ENCODE results near the gene ZMYM1.
"Not testable (repeated sequence)": the region's sequence is repeated elsewhere in the genome, so short reads cannot be mapped to it uniquely, and the experiment has no call there.

ZMYM1 gene

DNA sequence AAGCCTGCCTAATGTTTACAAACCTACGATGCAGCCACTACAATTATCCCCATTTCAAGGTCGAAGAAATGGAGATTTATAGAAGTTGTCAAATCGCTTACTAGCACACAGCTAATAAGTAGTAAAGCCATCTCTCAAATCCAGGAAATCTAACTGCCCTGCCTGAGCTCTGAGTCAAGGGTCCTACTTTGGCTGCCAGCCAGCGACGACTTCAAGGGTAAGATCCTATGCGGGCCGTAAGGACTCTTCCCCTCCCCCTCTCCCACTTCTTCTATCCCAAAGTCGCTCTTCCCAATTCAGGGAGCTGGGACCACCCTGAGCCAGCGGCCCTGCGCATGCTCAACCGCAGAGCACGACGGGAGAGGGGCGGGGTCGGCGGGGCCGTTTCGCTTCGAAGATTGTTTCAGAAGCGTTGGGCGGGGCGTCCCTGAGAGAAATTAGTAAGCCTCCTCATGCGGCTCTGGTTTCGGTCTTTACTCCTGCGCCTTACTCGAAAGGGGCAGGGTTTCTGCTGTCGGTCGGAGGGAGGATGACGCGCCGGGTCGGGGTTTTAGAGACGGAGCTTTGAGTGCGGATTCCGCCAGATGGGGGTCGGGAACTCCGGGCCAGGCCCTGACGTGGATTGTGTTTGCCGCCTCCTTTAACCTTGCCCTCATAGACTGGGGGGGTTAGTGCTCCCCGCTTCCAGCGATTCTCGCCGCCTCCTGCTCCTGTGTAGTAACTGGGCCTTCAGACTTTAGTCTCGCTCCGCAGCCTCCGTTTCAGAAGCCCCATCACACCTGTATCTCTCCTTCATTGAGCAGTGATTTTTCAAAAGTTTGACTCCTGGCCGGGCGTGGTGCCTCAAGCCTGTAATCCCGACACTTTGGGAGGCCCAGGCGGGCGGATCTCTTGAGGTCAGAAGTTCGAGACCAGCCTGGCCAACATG is at the start of gene ZMYM1:
Gene ZMYM1 (plus strand): TSS at position 383 of the 928 bp plus-strand sequence. CDS start 14,603 bp downstream, outside the sequence.
- DNase-seq, result peak; percentile 48

DNA sequence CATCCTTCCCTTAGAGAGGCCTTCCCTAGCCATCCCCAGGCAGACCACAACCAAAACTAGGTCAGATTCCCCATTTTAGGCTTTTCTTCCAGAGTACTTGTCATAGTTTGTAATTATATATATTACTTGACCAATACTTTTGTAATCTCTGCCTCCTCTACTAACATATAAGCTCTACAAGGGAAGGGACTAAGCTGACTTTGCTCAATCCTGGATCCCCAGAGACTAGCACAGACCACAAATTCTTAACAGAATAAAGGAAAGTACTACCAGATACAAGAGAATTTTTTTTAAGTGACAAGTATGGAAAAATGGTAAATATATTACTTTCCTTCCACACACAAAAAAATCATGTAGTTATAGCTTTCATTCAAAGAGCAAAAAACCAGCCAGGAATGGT is 49.4 kb upstream of the ZMYM1 start:
- no peak for DNase-seq

DNA sequence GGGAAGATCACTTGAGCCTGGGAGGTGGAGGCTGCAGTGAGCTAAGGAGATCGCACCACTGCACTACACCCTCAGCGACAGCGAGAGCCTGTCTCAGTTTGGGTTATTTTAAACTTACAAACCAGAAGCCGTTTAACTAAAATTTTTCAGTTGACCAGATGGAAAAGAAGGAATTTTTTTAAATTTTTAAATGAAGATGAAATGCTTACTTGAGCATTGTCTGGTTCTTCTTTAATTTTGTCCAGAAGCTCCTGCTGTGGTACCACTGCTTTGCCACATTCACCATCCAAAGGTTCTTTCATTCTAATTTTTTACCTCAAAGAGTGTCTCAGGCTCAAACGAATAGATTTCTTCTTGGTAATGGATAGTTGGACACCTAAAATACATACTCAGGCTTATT is 48.8 kb upstream of the ZMYM1 start:
- DNase-seq, result no peak

DNA sequence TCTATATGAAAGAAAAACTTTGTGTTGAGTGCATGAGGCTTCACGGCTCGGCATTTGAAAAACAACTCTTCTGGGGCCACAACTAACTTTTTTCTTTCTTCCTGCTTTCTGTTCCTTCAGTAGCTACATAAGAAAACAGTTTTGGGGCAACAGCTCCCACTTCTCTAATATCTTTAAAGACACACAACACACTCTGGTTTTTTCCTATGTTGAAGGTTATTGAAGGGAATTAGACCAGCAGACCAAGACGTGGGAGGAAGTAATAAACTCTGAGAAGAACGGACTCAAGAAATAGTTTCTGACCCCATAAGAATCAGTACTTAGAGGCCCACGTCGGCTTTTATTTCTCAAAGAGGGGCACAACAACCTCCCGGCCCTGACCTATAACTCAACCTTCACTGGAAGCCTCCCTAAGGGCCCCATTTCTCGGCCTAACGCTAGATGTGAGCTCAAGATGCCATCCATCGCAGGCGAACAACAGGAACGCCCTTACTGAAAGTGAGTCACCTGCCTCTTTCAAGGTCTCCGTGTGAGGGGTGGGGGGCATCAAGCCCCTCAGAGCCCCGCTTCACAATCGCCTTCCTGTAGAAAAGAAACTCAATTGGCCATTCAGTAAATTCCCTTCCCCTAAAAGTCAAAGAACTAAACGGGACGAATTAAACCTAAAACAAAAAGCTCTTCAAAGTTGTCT is 48.3 kb upstream of the ZMYM1 start:
- DNase-seq, result no peak

DNA sequence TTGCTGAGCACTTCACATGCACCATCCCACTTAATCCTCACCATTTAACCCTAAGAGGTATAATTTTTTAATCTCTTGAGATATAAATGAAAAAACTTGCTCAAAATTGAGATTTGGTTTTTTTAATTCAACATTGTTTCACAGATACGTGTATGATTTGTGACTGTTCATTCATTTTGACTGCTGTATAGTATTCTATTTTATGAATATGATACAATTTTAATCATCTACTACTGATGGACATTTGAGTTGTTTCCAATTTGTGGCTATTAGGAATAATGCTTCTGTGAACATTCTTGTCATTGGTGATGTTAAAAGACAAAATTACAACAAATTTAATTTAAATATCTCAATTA is 46.8 kb upstream of the ZMYM1 start:
- DNase-seq, result no peak

DNA sequence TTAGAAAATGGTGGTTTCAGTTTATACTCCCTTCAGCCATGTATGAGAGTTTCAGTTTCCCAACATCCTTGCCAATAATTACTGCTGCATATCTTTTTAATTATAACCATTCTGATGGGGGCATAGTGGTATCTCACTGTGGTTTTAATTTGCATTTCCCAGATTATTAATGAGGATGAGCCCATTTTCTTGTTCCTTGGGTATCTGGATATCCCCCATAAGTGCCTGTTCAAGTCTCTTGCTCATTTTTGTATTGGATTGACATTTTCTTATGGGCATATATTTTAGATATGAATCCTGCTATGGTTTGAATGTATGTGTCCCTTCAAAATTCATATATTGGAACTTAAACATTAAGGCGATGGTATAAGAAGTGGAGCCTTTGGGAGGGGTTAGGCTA is 45.8 kb upstream of the ZMYM1 start:
- no peak for DNase-seq

DNA sequence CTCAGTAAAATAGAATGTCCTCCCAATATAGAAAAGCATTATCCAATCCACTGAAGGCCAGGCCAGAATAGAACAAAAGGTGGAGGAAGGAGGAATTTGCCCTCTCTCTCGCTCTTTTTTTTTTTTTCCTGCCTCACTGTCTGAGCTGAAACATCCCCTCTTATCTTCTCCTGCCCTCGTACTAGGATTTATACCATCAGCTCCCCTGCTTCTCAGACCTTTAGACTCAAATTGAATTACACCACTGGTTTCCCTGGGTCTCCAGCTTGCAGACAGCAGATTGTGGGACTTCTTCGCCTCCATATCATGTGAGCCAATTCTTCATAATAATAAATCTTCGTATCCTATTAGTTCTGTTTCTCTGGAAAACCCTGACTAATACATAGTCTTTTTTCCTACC is 42.6 kb upstream of the ZMYM1 start:
- no peak for DNase-seq

DNA sequence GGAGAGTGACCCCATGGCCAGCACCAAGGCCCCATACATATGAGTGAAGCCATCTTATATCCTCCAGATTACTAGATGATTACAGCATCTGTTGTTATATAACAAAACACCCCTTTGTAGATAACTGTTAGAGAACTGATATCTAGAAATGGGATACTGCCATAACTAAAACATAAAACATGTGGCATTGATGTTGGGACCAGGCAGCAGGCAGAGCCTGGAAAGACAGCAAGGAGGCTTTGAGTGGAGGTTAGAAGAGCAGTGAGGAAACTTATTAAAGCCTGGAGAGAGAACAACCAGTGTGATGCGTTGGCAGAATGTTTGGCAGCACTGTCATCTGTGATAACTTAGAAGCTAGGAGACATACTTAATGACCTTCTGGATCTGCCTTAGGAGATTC is 42.0 kb upstream of the ZMYM1 start:
- DNase-seq, result no peak

DNA sequence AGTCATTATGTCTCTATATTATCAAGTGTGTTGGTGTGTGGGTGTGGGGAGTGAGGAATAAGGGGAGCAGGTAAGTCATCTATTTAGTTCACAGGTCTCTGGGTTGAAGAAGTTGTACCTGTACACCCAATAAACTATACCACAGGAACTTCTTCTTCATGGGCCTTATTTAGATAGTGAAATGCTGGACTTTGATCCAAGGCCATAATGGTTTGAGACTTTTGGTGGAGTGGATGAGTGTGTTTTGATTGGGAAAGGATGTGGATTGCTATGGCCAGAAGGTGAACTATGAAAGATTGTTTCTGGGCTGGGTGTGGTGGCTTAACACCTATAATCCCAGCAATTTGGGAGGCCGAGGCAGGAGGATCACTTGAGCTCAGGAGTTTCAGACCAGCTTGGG is 40.5 kb upstream of the ZMYM1 start:
- DNase-seq, result no peak

DNA sequence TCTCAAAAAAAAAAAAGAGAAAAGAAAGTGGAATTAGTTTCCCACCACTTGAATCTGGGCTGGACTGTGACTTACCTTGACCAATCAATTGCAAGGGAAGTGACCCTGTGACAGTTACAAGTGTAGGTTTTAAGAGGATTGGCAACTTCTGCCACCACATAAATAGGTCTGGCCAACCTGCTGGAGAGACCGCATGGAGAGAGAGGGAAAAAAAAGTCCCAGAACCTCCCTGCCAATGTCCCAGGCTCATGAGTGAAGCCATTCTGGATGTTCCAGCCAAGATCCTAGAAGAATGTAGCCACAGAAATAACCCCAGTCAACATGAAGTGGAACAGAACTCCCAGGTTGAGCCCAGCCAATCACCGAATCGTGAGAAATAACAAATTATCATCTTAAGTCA is 35.7 kb upstream of the ZMYM1 start:
- no peak for DNase-seq

DNA sequence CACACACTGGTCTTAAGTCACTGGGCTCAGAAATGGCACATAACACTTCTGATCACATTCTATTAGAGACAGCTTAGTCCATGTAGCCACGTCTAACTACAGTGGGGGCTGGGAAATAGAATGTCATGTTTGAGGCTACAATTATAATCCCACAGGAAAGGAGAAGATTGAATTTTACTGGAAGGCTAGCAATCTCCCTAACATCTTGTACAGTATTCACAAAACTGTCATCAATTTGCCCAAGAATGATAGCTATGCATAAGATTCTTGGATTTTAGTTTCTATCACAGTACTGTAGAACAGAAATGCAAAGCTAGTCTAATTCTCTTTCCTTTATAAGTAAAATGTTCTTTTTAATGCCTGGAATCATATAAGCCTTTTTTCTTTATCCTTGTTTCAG is 34.8 kb upstream of the ZMYM1 start:
- DNase-seq, result no peak

DNA sequence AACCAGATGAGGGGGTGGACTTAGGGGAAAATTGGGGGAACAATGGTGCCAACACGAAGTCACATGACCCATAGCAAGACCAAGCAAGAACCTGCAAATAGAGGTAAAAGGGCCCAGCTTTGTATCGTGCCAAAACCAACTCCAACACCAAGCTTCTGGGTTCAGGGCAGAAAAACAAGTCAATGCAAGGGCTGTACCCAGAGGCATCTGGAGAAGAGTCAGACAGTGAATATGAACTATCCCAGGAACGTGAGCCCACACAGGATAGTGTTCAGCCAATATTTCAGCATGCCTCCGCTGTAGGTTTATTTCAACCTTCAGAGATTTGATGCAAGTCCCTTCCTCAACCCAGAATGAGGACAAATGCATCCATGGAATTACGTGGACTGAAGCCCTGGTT is 32.5 kb upstream of the ZMYM1 start:
- DNase-seq, result no peak

DNA sequence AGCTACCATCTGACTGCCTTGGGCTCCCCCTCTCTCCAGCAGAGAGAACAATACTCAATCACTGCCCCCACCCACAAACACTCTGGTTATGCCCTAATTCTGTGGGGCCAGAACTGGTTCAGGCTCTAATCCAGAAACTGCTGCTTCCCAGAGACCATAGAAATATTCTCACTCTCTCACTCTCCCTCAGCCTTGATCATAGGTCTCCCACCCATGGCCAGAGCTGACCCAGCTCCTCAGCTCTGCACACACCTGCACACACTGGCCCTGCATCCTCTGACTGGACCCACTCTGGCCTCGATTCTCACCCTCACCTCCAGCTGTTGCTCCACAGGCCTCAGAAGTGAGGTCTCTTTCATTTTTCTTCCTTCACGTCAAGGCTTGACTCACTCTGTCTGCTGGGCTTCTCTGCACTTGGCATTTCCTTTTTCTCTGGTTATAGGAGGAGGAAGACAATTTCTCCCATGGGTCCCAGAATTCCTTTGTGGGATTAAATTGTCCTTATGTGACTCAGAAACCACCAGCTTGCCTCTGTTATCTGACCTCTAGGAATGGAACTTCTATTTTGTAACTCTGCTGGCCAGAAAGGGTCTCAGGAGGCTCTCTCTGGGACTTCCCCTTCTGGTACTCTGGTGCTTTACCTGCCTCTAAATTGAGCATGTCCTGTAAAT is 31.9 kb upstream of the ZMYM1 start:
- no peak for DNase-seq

DNA sequence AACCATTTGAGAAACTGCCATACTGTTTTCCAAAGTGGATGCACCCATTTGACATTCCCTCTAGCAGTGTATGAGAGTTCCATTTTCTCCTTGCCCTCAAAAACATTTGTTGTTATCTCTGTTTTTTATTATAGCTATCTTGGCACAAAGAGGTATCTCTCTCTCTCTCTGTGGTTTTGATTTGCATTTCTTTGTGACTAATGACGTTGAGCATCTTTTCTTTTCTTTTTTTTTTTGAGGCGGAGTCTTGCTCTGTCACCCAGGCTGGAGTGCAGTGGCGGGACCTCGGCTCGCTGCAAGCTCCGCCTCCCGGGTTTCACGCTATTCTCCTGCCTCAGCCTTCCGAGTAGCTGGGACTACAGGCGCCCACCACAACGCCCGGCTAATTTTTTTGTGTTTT is 30.1 kb upstream of the ZMYM1 start:
- no peak for DNase-seq

DNA sequence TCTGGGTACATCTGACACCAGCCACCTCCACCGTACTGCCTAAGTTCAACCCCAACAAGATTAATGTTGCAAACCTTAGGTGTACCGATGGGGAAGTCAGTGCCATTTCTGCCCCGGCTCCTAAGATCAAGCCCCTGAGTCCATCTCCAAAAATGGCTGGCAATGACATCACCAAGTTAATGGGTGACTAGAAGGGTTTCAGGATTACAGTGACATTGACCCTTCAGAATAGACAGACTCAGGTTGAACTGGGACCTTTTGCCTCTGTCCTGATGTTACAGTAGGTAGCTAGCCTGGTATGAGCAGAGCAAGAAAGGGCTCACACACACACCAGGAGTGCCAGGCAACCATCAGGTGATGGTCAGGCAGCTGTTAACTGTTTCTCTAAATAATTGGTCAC is 25.8 kb upstream of the ZMYM1 start:
- no peak for DNase-seq

DNA sequence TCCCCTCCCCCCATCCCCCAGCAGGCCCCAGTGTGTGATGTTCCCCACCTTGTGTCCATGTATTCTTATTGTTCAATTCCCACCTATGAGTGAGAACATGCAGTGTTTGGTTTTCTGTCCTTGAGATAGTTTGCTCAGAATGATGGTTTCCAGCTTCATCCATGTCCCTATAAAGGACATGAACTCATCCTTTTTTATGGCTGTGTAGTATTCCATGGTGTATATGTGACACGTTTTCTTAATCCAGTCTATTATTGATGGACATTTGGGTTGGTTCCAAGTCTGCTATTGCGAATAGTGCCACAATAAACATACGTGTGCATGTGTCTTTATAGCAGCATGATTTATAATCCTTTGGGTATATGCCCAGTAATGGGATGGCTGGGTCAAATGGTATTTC is 24.9 kb upstream of the ZMYM1 start:
- not testable (repeated sequence) for DNase-seq

DNA sequence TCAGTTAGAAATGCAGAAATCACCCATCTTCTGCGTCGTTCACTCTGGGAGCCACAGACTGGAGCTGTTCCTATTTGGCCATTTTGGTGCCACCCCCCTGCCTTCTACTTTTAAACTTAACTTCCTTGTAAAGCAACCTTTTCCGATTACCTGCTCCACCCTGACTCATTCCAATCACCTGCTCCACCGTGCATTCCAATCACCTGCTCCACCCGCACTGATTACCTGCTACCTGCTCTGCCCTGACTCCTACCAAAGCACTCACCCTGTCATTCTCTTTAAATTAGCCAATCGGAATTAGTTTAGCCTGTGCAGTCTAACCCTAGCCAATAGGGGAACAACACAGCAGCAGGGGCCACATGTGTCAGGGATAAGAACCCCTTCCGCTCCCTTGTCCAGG is 20.9 kb upstream of the ZMYM1 start:
- not testable (repeated sequence) for DNase-seq

DNA sequence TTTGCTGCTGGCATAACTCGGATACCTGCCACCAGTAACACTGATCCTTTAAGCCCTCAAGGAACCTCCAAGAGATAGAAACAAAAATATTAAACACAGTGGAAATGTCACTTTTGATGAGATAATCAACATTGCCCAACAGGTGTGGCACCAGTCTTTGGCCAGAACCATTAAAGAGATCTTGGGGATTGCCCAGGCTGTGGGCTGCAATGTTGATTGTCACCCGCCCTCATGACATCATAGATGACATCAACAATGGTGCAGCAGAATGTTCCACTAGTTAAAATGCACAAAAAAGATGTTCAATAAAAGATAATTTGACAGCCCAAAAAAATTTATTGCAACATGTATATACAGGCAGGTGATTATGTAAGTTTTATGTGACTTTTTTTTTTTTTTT is 20.2 kb upstream of the ZMYM1 start:
- DNase-seq, result no peak

DNA sequence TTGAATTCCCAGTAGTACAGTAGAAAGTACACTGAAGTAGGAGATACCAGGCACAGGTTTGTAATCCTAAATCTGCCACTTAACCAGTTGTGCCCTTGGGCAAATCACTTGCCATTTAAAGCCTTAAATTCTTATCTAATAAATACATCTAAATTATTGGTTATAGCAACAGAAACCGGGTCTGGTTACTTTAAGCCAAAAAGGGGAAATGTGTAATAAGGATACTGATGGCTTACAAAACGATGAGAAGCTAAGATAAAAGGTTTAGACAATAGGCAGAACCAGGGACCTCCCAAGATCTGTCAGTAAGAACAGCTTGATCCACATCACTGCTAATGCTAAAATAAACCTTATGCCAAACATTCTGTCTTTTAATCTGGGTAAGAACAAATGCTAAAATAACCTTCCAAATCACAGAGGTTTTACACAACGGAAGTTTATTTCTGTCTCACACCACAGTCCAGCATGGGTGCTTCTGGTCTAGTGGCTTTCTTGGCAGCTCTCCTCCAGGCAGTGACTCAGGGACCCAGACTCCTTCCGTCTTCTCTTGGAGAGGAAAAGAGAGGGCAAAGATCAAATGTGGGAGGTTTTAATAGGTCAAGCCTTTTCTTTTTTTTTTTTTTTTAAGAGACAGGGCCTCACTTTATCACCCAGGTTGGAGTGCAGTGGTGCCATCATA is 16.5 kb upstream of the ZMYM1 start:
- no peak for DNase-seq

DNA sequence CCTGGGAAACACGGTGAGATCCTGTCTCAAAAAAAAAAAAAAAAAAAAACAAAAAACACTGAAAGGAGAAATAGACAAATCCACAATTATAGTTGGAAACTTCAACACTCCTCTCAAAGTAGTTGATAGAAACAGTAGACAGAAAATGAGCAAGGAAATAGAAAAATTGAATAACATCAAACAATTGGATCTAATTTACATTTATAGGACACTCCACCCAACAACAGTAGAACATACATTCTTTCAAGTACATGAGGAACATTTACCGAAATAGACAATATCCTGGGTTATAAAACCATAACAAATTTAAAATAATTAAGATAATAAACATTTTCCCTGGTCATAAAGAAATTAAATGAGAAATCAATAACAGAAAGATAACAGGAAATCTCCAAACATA is 14.9 kb upstream of the ZMYM1 start:
- DNase-seq, result no peak

DNA sequence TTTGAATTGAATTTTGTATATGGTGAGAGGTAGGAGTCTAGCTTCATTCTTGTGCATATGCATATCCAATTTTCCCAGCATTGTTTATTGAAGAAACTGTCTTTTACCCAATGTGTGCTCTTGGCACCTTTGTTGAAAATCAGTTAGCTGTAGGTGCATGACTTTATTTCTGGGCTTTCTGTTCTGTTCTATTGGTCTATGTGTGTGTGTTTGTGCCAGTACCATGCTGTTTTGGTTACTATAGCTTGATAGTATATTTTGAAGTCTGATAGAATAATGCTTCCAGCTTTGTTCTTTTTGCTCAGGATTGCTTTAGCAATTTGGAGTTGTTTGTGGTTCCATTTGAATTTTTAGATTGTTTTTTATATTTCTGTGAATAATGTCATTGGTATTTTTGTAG is 9.4 kb upstream of the ZMYM1 start:
- DNase-seq, result no peak

DNA sequence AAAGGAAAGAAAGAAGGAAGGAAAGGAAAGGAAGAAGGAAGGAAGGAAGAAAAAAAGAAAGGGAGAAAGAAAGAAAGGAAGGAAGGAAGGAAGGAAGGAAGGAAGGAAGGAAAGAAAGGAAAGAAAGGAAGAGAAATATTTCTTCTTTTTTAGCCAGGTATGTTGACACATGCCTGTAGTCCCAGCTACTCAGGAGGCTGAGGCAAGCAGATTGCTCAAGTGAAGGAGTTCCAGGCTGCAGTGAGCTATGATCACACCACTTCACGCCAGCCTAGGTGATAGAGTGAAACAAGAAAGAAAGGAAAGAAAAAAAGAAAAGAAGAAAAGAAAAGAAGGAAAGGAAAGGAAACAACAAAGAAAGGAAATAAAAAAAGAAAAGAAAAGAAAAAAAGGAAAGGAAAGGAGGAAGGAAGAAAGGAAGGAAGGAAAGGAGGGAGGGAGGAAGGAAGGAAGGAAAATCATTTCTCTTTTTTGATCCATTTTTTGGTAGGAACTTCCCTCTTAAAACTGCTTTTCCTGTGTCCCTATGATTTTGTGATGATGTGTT is 5.8 kb upstream of the ZMYM1 start:
- no peak for DNase-seq

DNA sequence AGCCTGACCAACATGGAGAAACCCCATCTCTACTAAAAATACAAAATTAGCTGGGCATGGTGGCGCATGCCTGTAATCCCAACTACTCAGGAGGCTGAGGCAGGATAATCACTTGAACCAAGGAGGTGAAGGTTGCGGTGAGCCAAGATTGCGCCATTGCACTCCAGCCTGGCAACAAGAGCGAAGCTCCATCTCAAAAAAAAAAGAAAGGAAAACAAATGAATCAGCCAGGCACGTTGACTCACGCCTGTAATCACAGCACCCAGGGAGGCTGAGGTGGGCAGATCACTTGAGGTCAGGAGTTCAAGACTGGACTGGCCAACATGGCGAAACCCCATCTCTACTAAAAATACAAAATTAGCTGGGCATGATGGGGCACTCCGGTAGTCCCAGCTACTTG is 2.8 kb upstream of the ZMYM1 start:
- not testable (repeated sequence) for DNase-seq
